Suprapubic skin (tissue), 4 donors: ENCODE results near the gene TDP2.

Experiments
- EP300 ChIP-seq: sonication (generic); formaldehyde crosslinking; IDR thresholded peaks from one replicate; pipeline ENCODE4 v1.6.1; 2017; ENCODE audit warnings: antibody characterized with exemption
- POLR2A ChIP-seq, 2 donors: fragments of 450-650 bp; IDR thresholded peaks; one replicate each; pipeline ENCODE4 v1.6.1; 2017; ENCODE audit warnings: antibody characterized with exemption in 2 of 2, mild to moderate bottlenecking in 2 of 2, moderate library complexity in 2 of 2
- POLR2AphosphoS5 ChIP-seq, 3 donors: sonication (generic); formaldehyde crosslinking; IDR thresholded peaks; one replicate each; pipeline ENCODE4 v1.6.1; 2017; ENCODE audit warnings: antibody characterized with exemption in 3 of 3
- TF ChIP-seq, protein P1 (sequence below), 2 donors: fragments of 200-600 bp in 1 of 2; fragments of 450-650 bp in 1 of 2; sonication (generic) in 1 of 2; IDR thresholded peaks; one replicate each; pipeline ENCODE4 v1.5.1; 2016 to 2019; ENCODE audit warnings: antibody characterized with exemption in 2 of 2, mild to moderate bottlenecking in 1 of 2, moderate library complexity in 1 of 2

DNA sequence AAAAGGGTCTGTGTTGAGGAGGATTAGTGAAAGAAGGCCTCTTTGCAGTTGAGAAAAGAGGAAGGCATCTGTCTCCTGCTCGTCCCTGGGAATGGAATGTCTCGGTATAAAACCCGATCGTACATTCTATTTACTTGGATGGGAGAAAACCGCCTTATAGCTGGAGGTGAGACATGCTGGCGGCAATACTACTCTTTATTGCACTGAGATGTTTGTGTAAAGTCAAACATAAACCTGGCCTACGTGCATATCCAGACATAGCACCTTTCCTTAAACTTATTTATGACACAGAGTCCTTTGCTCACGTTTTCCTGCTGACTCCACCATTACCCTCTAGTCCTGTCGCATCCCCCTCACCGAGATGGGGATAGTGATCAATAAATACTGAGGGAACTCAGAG, 4.5 kb downstream of the TDP2 start:
- TF ChIP-seq POLR2AphosphoS5 (IDR thresholded peaks at IDR 0.05) (no peak), POLR2A (IDR thresholded peaks at IDR 0.05) (no peak), EP300 (no peak)
- TF ChIP-seq, protein P1, sequence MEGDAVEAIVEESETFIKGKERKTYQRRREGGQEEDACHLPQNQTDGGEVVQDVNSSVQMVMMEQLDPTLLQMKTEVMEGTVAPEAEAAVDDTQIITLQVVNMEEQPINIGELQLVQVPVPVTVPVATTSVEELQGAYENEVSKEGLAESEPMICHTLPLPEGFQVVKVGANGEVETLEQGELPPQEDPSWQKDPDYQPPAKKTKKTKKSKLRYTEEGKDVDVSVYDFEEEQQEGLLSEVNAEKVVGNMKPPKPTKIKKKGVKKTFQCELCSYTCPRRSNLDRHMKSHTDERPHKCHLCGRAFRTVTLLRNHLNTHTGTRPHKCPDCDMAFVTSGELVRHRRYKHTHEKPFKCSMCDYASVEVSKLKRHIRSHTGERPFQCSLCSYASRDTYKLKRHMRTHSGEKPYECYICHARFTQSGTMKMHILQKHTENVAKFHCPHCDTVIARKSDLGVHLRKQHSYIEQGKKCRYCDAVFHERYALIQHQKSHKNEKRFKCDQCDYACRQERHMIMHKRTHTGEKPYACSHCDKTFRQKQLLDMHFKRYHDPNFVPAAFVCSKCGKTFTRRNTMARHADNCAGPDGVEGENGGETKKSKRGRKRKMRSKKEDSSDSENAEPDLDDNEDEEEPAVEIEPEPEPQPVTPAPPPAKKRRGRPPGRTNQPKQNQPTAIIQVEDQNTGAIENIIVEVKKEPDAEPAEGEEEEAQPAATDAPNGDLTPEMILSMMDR (IDR thresholded peaks at IDR 0.05), result no peak
